HG02938 (cell line): ENCODE data around the gene DAZL.
"Not testable (repeated sequence)": the region's sequence is repeated elsewhere in the genome, so short reads cannot be mapped to it uniquely, and the experiment has no call there.

ENCODE experiments used
- ATAC-seq: cut with Tn5 transposase; IDR thresholded peaks from one replicate; pipeline ENCODE4 v1.9.1; 2021; ENCODE audit warnings: mild to moderate bottlenecking, moderate library complexity; ENCODE audit not compliant: unreplicated experiment

The DAZL gene

GRCh38 chr3:16604887-16605602 lies at the start of gene DAZL:
TSS of gene DAZL (minus strand) at chr3:16605423. CDS start at chr3:16605205, 218 bp downstream.
- no peak for ATAC-seq

- ATAC-seq = no peak
Observed at GRCh38 chr3:16654976-16655375, 49.8 kb upstream of the DAZL start.

GRCh38 chr3:16653712-16654111 lies 48.5 kb upstream of the DAZL start:
- ATAC-seq = no peak

GRCh38 chr3:16647668-16648067 lies 42.4 kb upstream of the DAZL start:
- ATAC-seq = no peak

- ATAC-seq = no peak
Observed at GRCh38 chr3:16639806-16640205, 34.6 kb upstream of the DAZL start.

GRCh38 chr3:16633948-16634347 lies 28.7 kb upstream of the DAZL start:
- no peak for ATAC-seq

GRCh38 chr3:16632395-16632794 lies 27.2 kb upstream of the DAZL start:
- no peak for ATAC-seq

- no peak for ATAC-seq
Observed at GRCh38 chr3:16618721-16619120, 13.5 kb upstream of the DAZL start.

GRCh38 chr3:16617155-16617554 lies 11.9 kb upstream of the DAZL start:
- ATAC-seq = not testable (repeated sequence)

GRCh38 chr3:16616083-16616482 lies 10.9 kb upstream of the DAZL start:
- no peak for ATAC-seq

- no peak for ATAC-seq
Observed at GRCh38 chr3:16614033-16615031, 9.1 kb upstream of the DAZL start.

GRCh38 chr3:16609927-16610580 lies 4.8 kb upstream of the DAZL start:
- ATAC-seq = no peak

GRCh38 chr3:16608816-16609215 lies 3.6 kb upstream of the DAZL start:
- ATAC-seq = no peak

- no peak for ATAC-seq
Observed at GRCh38 chr3:16607718-16608117, 2.5 kb upstream of the DAZL start.

- no peak for ATAC-seq
Observed at GRCh38 chr3:16606398-16606797, 1.2 kb upstream of the DAZL start.

GRCh38 chr3:16605966-16606365 lies 743 bp upstream of the DAZL start:
- ATAC-seq = no peak

GRCh38 chr3:16604433-16604832 lies 790 bp downstream of the DAZL start:
- no peak for ATAC-seq

- ATAC-seq = no peak
Observed at GRCh38 chr3:16601537-16602005, 3.7 kb downstream of the DAZL start.

- no peak for ATAC-seq
Observed at GRCh38 chr3:16600780-16601536, 4.3 kb downstream of the DAZL start.

GRCh38 chr3:16599694-16600093 lies 5.5 kb downstream of the DAZL start:
- no peak for ATAC-seq
